ENCODE measurements around the gene APBA1.

Gene APBA1

DNA sequence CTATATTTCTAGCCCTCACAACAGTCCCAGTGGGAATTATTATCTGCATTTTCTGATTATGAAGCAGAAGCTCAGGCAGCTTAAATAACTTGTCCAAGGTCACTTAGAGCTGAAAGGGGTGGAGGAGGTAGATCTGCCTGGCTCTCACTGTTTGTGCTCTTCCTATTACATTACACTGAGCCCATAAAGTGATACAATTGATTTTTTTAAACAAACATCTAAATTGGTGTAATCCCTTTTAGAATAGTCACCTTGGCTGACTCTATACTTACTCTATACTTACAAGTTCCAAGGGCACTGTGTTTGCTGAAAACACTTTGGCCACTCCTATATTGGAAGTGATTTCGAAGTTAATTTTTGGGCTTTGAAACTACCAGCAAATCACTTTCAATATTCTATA lies 144.7 kb downstream of the APBA1 start:
- no peak for DNase-seq (ENCODE audit: low read depth, low spot score)

GRCh38 chr9:69526699-69527098 lies 145.5 kb downstream of the APBA1 start:
- no peak for DNase-seq (ENCODE audit: low read depth, low spot score)

DNA sequence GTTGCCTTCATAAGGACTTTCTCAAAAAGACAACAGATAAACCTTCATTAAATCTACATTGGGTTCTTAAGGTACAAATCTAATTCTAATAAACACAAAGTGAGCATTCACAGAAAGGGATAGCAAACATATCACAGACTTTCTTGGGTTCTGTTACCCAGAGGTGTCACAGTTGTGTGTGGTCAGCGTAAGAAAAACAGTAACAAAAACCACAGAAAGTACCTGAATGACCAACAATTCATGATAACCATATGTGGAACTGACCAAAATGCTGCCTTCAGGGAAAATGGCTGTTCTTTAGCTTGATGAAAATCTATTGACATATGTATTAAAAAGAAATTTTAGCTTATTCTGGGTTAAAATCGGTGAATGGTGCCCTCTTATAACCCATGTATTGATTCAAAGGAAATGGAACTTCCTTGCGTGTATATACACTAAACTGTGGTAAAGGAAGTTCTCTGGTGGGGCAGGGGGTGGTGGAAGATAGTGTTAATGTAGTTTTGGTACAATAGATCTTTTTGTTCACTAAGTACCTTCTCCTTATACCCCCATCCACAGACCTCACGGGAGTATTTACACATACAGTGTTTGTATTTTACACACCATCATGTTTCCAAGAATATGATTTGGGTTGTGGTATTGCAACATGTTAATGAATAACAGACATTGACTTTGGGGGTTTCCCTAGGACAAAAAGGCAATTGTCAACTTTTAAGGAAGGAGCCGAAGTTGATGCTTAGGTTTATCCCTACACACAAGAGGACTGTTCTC lies 152.5 kb downstream of the APBA1 start:
- no peak for DNase-seq (ENCODE audit: low read depth, low spot score)

DNA sequence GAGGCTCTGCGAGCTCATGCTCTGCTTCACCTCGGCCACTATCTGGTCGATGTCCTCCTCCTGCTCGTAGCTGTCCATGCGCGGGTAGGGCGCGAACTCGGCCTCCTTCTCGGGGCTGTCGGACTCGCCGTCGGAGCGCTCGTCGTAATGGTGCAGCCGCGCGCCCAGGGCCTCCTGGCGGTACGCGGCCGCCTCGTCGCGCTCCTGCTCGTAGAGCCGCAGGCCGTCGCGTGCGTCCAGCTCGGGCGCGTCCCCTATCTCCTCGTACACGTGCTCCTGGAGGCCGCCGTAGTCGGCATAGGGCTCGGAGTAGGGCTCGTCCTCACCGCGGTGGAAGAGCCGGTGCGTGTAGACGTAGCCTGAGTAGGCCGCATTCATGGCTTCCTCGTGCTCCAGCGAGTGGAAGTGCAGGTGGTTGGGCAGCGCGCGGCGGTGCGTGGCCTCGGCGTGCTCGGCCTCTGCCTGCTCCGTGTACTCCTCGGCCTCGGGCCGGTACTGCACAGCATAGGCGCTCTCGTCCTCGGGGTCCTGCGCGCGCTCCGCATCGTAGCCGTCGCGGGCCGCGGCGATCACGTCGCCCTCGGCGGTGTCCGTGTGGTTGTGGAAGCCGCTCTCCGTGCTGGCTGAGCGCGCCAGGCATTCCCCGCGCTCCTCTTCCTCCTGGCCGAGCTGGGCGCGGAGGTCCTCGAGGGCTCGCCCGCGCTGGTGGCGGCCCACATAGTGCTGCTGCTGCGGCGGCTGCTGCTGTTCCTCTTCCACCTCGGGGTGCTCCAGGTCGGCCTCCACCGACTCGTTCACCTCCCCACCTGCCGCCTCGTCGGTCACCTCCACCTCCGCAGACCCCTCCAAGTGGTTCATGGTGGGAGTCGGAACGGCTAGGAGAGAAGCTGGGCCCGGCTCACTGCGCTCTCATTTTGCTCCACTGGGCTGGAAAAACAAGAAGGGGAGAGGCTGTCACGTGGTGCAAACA lies 155.5 kb downstream of the APBA1 start:
- no peak for DNase-seq (ENCODE audit: low read depth, low spot score)

DNA sequence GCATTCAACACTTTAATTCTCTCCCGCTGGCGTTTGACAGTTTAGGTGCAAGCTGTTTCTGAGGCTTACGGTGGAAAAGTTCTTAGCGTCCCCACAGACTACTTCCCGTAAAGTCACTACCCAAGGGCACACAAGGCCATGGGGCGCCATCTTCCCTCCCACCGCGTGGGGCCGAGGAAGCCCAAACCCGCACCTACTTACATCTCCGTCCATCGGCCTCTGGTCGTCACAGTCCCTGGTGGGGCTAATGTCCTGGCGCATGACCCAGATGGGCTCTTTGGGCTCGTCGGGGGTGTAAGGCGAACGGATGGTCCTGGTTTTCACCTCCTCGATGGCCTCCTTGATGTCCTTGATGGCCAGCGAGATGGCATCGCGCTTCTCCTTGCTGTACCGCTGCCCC lies 156.4 kb downstream of the APBA1 start:
- no peak for DNase-seq (ENCODE audit: low read depth, low spot score)

- no peak for DNase-seq (ENCODE audit: low read depth, low spot score)
Observed at GRCh38 chr9:69513141-69513820, 158.9 kb downstream of the APBA1 start.

DNA sequence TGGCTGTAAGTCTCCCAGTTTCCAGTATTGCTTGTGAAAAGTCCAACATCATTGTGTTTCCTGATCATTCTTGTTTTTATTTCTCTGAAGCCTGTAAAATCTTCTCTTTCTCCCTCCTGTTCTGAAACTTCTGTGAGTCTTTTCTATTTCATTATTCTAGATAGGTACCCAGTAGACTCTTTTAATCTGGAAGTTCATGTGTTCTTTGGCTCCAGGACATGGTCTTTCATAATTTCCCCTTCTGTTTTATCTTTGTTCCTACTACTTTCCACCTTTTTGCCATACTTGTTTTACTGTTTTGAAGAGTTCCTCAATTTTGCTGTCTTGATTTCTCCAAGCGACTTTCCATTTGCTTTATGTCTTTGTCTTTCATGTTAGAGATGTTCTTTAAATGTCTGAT lies 168.1 kb downstream of the APBA1 start:
- DNase-seq (ENCODE audit: low read depth, low spot score) = no peak

DNA sequence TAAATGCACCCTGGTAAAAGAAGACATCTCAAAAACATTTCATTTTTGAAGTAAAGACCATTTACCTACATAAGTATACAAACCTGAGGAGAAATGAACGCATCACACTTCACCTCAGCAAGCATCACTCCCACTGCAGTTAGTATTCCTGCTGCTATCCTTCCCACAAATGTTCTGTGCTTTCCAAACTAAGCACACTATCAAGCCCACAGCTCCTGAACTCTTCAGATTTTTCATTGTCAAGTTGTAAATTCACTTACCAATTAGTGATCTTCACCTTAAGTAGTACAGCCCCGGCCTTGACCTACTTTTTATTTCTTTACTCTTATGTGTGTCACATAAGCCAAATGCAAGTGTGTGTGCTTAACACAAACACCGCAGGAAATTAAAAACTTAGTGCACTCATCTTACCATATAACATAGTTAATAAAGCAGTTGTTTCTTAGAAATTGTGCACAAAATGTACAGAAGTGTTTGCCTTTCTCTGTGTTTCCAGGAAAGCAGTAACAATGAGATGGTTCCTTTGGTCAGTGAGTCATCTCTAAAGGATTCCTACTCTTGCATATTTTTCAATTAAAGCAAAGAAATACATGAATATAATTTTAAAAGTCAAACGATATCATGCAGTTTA lies 169.4 kb downstream of the APBA1 start:
- DNase-seq (ENCODE audit: low read depth, low spot score) = peak; percentile 45

- no peak for DNase-seq (ENCODE audit: low read depth, low spot score)
Observed at GRCh38 chr9:69500896-69501295, 171.3 kb downstream of the APBA1 start.

- no peak for DNase-seq (ENCODE audit: low read depth, low spot score)
Observed at GRCh38 chr9:69499959-69500358, 172.2 kb downstream of the APBA1 start.

DNA sequence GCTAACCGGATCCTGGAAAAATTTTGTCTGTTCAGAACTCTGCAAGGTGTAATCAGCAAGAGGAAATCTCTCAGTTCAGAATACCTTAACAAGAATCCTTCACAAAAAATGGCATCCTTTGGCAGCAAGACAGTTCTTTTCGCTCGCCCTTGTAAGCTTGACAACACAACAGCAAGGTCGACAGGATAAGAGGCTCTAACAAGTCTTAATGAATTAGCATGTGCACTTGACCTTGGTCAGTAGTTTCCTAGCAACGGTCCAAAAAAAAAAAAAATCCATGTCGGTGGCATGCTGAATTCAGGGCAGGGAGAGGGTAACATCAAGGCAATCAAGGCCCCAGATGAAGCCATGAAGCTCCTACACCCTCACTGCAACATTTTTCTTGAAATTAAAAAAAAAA lies 172.8 kb downstream of the APBA1 start:
- DNase-seq (ENCODE audit: low read depth, low spot score) = no peak

- DNase-seq (ENCODE audit: low read depth, low spot score) = no peak
Observed at GRCh38 chr9:69498470-69498869, 173.7 kb downstream of the APBA1 start.

- no peak for DNase-seq (ENCODE audit: low read depth, low spot score)
Observed at GRCh38 chr9:69497816-69498215, 174.4 kb downstream of the APBA1 start.

- DNase-seq (ENCODE audit: low read depth, low spot score) = no peak
Observed at GRCh38 chr9:69496846-69497450, 175.2 kb downstream of the APBA1 start.

DNA sequence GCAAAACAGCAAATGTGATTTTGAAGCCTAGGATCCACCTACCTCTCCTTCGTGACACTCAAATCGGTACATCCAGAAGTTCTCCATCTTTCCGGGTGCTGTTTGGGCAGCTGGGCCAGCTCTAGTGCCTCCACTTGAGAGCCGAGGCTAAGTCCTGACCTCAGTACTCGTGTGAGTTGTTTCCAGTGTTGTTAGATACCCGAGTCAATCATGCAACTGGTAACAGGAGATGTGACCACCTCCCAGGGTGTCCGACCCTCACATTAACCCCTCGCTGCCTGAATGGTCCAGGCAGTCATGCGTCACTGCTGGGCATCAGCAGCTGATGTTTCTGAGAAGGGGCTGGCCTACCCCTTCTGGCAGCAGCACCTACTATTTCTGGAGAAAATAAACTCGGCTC lies 176.9 kb downstream of the APBA1 start:
- DNase-seq (ENCODE audit: low read depth, low spot score) = no peak

GRCh38 chr9:69494763-69495162 lies 177.4 kb downstream of the APBA1 start:
- DNase-seq (ENCODE audit: low read depth, low spot score) = peak; percentile 41

DNA sequence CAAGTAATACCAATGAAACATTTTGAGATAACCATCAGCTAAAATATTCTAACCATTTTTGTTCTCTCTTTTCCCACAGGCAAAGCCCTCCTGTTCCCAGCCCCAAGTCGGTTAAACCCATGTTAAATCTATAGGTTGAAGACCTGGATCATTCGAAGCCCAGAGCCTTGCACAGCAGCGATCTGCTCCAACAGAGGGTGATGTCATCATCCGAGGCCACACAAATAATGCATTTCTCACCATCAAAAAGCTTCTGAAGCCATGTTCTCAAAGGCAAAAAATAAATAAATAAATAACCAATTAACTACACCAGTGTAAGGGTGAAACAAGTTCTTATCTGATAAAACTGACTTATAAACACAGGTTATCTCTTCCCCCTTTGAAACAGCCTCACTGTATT lies 178.0 kb downstream of the APBA1 start:
- DNase-seq (ENCODE audit: low read depth, low spot score) = no peak

DNA sequence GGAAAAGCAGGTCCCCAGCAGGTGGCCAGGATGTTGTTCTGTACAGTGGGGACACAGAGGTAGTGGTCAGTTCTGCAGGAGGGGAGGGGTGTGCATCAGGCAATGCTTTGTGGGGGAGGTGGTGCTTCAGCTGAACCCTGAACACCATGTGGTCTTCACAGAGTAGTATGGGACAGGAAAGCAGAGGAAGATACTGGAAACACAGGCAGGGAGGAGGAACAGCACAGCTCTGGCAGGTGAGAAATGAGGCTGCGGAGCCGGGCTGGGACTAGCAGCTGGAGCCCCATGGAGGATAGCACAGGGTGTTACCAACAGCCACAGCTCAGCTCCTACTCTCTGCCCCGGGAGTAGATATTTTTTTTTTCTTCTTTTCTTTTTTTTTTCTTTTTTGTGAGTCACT lies 185.7 kb downstream of the APBA1 start:
- DNase-seq (ENCODE audit: low read depth, low spot score) = no peak

DNA sequence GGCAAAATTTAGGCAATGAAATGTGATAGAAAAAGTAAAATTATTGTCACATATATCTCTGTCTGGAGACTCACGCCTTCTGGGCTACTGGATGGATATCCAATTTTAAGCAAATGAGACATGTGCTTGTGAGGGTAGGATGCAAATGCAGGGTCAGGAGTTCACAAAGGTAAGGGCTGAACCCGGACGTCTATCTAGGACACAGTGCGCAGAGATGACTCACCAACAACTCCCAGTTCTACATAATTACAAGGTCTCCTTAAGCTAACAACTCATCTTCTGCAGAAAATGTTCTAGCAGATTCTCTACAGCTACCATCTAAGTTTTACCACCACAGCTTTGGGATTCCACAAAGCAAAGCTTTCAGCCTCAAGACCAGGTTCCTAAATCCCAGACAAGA lies 186.7 kb downstream of the APBA1 start:
- no peak for DNase-seq (ENCODE audit: low read depth, low spot score)

DNA sequence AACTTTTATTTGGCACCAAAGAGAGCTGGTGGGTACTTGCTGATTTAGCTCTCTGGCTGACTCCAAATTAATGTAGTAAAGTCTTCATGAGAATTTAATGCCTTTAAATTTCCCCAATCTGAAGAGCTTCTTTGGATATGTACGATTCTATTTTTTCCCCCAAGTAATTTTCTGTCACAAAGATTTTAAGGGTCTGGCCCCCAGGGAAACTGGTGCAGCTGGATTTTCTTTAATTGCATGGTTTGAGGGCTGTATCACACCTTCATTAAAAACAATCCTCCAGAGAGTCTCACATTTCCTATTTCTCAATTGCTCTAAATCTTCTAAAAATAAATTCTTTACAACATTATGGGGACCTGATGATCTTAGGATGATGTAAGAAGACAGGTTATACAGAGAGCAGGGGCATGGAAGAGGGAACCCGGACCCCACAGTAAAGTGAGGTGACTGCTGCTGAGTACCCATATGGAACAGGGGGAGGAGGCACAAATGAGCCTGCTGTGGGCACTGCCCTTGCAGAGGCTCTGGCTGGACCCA lies 188.2 kb downstream of the APBA1 start:
- no peak for DNase-seq (ENCODE audit: low read depth, low spot score)

DNA sequence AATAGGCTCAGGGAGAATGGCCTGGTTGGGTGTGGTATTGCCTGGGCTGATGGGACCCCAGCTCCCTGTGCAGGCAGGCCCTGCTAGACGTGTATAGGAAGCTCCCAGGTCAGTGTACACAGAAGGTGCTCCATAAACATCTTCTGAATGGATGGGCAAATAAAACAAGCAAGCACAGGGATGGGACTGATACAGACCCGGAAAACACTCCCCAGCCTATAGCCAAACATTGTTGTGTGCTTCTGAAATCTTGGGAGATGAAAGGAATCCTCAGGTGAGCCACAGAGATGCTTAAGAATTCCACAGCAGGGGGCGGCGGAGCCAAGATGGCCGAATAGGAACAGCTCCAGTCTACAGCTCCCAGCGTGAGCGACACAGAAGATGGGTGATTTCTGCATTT lies 195.4 kb downstream of the APBA1 start:
- DNase-seq (ENCODE audit: low read depth, low spot score) = no peak

All from astrocyte of the hippocampus (primary cell).